SH-SY5Y (cell line): Measurements from ENCODE around the gene PLTP.

ENCODE experiments used
- GATA2 ChIP-seq: IDR thresholded peaks from 2 replicates; pipeline ENCODE4 v1.6.1; 2011; ENCODE audit warnings: mild to moderate bottlenecking, low read depth, low read length
- GATA3 ChIP-seq: IDR thresholded peaks from 2 replicates; pipeline ENCODE4 v1.6.1; 2011; ENCODE audit warnings: low read depth, mild to moderate bottlenecking, low read length, moderate library complexity

DNA sequence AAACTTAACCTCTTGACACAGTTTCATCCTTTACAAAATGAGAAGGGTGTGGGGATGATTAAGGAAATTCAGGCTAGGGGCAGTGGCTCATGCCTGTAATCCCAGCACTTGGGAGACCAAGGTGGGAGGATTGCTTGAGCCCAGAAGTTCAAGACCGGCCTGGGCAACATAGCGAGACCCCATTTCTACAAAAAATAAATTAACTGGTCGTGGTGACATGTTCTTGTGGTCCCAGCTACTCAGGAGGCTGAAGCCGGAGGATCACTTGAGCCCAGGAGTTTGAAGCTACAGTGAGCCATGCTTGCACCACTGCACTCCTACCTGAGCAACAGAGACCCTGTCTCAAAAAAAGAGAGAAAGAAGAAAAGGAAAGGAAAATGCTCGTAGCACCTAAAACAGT, 45.5 kb downstream of the PLTP start:
- TF ChIP-seq GATA2 (no peak), GATA3 (no peak)
